Stimulated activated CD8-positive, alpha-beta memory T cell treated with anti-CD3 and anti-CD28 coated beads, Interleukin-7, amount 100 ng/mL, for 24 hours (primary cell): Measurements from ENCODE around the gene SORL1-AS1.
"Not testable (repeated sequence)": the region's sequence is repeated elsewhere in the genome, so short reads cannot be mapped to it uniquely, and the experiment has no call there.

ENCODE experiments used
- DNase-seq: peaks from one replicate; pipeline ENCODE4 v3.0.0-alpha.2; 2020; ENCODE audit warnings: low read depth

Gene SORL1-AS1

GRCh38 chr11:121452609-121453150 is at the start of gene SORL1-AS1:
Gene SORL1-AS1, minus strand, starts transcription at chr11:121452967.
- DNase-seq, result no peak

- no peak for DNase-seq
Observed at GRCh38 chr11:121500717-121501116, 48.0 kb upstream of the SORL1-AS1 start.

- no peak for DNase-seq
Observed at GRCh38 chr11:121500275-121500674, 47.5 kb upstream of the SORL1-AS1 start.

GRCh38 chr11:121499405-121499804 is 46.6 kb upstream of the SORL1-AS1 start:
- no peak for DNase-seq

GRCh38 chr11:121497176-121497998 is 44.6 kb upstream of the SORL1-AS1 start:
- DNase-seq, result no peak

- no peak for DNase-seq
Observed at GRCh38 chr11:121494355-121495099, 41.8 kb upstream of the SORL1-AS1 start.

GRCh38 chr11:121489823-121490222 is 37.1 kb upstream of the SORL1-AS1 start:
- no peak for DNase-seq

- DNase-seq, result no peak
Observed at GRCh38 chr11:121488641-121489040, 35.9 kb upstream of the SORL1-AS1 start.

- no peak for DNase-seq
Observed at GRCh38 chr11:121488170-121488569, 35.4 kb upstream of the SORL1-AS1 start.

GRCh38 chr11:121487191-121487590 is 34.4 kb upstream of the SORL1-AS1 start:
- DNase-seq, result no peak

GRCh38 chr11:121486054-121486453 is 33.3 kb upstream of the SORL1-AS1 start:
- no peak for DNase-seq

GRCh38 chr11:121485216-121485615 is 32.4 kb upstream of the SORL1-AS1 start:
- DNase-seq, result no peak

GRCh38 chr11:121483805-121484480 is 31.2 kb upstream of the SORL1-AS1 start:
- no peak for DNase-seq

GRCh38 chr11:121482231-121483129 is 29.7 kb upstream of the SORL1-AS1 start:
- peak; percentile 8 for DNase-seq

- DNase-seq, result not testable (repeated sequence)
Observed at GRCh38 chr11:121481484-121482230, 28.9 kb upstream of the SORL1-AS1 start.

GRCh38 chr11:121479698-121480238 is 27.0 kb upstream of the SORL1-AS1 start:
- no peak for DNase-seq

- no peak for DNase-seq
Observed at GRCh38 chr11:121478895-121479697, 26.3 kb upstream of the SORL1-AS1 start.

GRCh38 chr11:121478226-121478894 is 25.6 kb upstream of the SORL1-AS1 start:
- DNase-seq, result no peak
